CD1c-positive myeloid dendritic cell (primary cell): Measurements from ENCODE around the gene LAMTOR3.
"Not testable (repeated sequence)": the region's sequence is repeated elsewhere in the genome, so short reads cannot be mapped to it uniquely, and the experiment has no call there.

Source experiments
- DNase-seq: peaks from one replicate; pipeline ENCODE4 v3.0.0-alpha.2; 2016; ENCODE audit errors: extremely low spot score

Gene LAMTOR3

GRCh38 chr4:99830051-99830450 lies 64.2 kb downstream of the LAMTOR3 start:
- DNase-seq: not testable (repeated sequence)

GRCh38 chr4:99828477-99828876 lies 65.8 kb downstream of the LAMTOR3 start:
- DNase-seq: no peak
